WI38 (cell line): Measurements from ENCODE around the gene CDKN1B.

ENCODE experiments used
- H3K4me3 ChIP-seq: 2 replicates; pipeline ENCODE4 v1.5.1; 2011; ENCODE audit warnings: low read depth, mild to moderate bottlenecking, control low read depth, low read length
- TF ChIP-seq, protein P1 (sequence below): IDR thresholded peaks from 2 replicates; pipeline ENCODE4 v1.5.1; 2012; ENCODE audit warnings: low read depth, mild to moderate bottlenecking, control low read depth, low read length

CDKN1B gene

GRCh38 chr12:12686925-12687324 is 30.2 kb upstream of the CDKN1B start:
- H3K4me3 ChIP-seq: no peak overlapping the region
- TF ChIP-seq, protein P1, sequence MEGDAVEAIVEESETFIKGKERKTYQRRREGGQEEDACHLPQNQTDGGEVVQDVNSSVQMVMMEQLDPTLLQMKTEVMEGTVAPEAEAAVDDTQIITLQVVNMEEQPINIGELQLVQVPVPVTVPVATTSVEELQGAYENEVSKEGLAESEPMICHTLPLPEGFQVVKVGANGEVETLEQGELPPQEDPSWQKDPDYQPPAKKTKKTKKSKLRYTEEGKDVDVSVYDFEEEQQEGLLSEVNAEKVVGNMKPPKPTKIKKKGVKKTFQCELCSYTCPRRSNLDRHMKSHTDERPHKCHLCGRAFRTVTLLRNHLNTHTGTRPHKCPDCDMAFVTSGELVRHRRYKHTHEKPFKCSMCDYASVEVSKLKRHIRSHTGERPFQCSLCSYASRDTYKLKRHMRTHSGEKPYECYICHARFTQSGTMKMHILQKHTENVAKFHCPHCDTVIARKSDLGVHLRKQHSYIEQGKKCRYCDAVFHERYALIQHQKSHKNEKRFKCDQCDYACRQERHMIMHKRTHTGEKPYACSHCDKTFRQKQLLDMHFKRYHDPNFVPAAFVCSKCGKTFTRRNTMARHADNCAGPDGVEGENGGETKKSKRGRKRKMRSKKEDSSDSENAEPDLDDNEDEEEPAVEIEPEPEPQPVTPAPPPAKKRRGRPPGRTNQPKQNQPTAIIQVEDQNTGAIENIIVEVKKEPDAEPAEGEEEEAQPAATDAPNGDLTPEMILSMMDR: no peak

GRCh38 chr12:12689647-12690300 is 27.4 kb upstream of the CDKN1B start:
- H3K4me3 ChIP-seq: no peak overlapping the region
- TF ChIP-seq, protein P1: no peak

GRCh38 chr12:12691549-12691948 is 25.6 kb upstream of the CDKN1B start:
- TF ChIP-seq, protein P1: no peak
- no peak overlapping the region for H3K4me3 ChIP-seq

GRCh38 chr12:12693111-12693671 is 24.0 kb upstream of the CDKN1B start:
- TF ChIP-seq, protein P1: no peak
- H3K4me3 ChIP-seq: no peak overlapping the region

- TF ChIP-seq, protein P1: no peak
- H3K4me3 ChIP-seq: peak overlapping the region; percentile 60
Measured at GRCh38 chr12:12696562-12697383, 20.4 kb upstream of the CDKN1B start.

DNA sequence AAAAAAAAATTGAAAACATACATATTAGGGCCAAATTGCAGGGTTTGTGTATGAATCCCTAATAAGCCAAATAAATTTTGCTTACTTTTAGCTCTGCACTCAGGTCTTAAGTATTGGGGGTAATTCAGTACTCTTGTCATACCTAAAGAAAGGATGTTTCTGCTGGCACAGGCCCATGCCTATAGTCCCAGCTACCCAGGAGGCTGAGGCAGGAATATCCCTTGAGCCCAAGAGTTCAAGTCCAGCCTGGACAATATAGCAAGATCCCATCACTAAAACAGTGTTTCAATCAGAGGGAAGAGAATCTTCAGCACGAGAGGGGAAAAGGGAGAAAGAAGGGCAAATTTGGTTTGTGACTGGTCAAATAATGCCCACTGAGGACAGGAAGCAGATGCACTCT is 17.8 kb upstream of the CDKN1B start:
- H3K4me3 ChIP-seq: no peak overlapping the region
- TF ChIP-seq, protein P1: no peak

- no peak overlapping the region for H3K4me3 ChIP-seq
- TF ChIP-seq, protein P1: no peak
Measured at GRCh38 chr12:12700254-12700653, 16.9 kb upstream of the CDKN1B start.
